Psoas muscle (tissue), 8 donors: Measurements from ENCODE around the gene SYNGAP1. TPM values are rescaled to one million over a fixed set of nuclear protein-coding genes. Genes with fewer than 3 reads are reported as not detected.
"Not testable (repeated sequence)": the region's sequence is repeated elsewhere in the genome, so short reads cannot be mapped to it uniquely, and the experiment has no call there.

Experiments
- ATAC-seq, 4 donors: fragments of 200-7000 bp; cut with Tn5 transposase; one replicate each; pipeline ENCODE4 v1.9.1; 2020; ENCODE audit warnings: moderate library complexity in 3 of 4, mild to moderate bottlenecking in 2 of 4
- DNase-seq, 2 donors: peaks; one replicate each; pipeline ENCODE4 v3.0.0-alpha.2; 2020
- H3K27ac ChIP-seq: fragments of 200-600 bp; one replicate; pipeline ENCODE4 v1.8.0; 2022
- H3K27me3 ChIP-seq, 3 donors: fragments of 200-600 bp in 1 of 3; one replicate each; pipeline versions ENCODE4 v1.6.1 to v1.8.0; 2013 to 2022; ENCODE audit warnings: low read length in 2 of 3, mild to moderate bottlenecking in 2 of 3, moderate library complexity in 1 of 3; ENCODE audit not compliant: insufficient read depth in 3 of 3
- H3K36me3 ChIP-seq, 2 donors: fragments of 200-600 bp in 1 of 2; one replicate each; pipeline versions ENCODE4 v1.6.1 to v1.8.0; 2013 to 2022; ENCODE audit warnings: low read depth in 1 of 2, mild to moderate bottlenecking in 1 of 2, moderate library complexity in 1 of 2; ENCODE audit not compliant: insufficient read depth in 1 of 2
- H3K4me1 ChIP-seq: fragments of 200-600 bp; one replicate; pipeline ENCODE4 v1.8.0; 2022
- H3K4me3 ChIP-seq: fragments of 200-600 bp; one replicate; pipeline ENCODE4 v1.8.0; 2022; ENCODE audit warnings: mild to moderate bottlenecking
- H3K9me3 ChIP-seq: fragments of 200-600 bp; one replicate; pipeline ENCODE4 v1.8.0; 2022
- CTCF ChIP-seq: fragments of 200-600 bp; IDR thresholded peaks from one replicate; pipeline ENCODE4 v1.8.0; 2022; ENCODE audit warnings: antibody characterized with exemption
- WGBS, 3 donors: extraction: QIAGEN DNeasy Blood & Tissue Kit; methylation state at CpG; one replicate each; pipeline versions ENCODE4 v1.1.6 to v1.1.7; 2013; 5-methylcytosine and 5-hydroxymethylcytosine counted together
- intact Hi-C, 2 donors: fragments of 100-400 bp; cut with DNase I; formaldehyde crosslinking; loops; one replicate each; pipeline versions ENCODE4 v1.11.0 to v1.14.2; 2022
- polyA plus RNA-seq, 3 donors: library from polyadenylated mRNA; stranded (reverse); fragments of 200-250 nt; gene quantifications; one replicate each; pipeline ENCODE4 v1.2.3, GENCODE V29; 2013
- total RNA-seq, 4 donors: library from RNA; stranded (reverse); fragmentation: NEBNext Ultra II Directional in 2 of 4; extraction: Animal tissue kit (Norgen Biotek cat#: 25700) in 2 of 4; gene quantifications; one replicate each; pipeline versions ENCODE4 v1.2.1 to v1.2.4, GENCODE V29; 2021 to 2023
- donor health status: healthy with polysubstance abuse.
- donor health status: DM: no; HTN: no; CAD: no; lungs with moderate emphysema.
- donor health status: Bipolar disorder and iron deficiency.
- donor health status: healthy.
- donor health status: DM: yes; HTN: yes; CAD: no.
- donor health status: DM: no; HTN: no; CAD: no.
- donor health status: DM: no; HTN: no; CAD: no.
- donor health status: DM: yes; HTN: yes; CAD: no.

Gene SYNGAP1
- total and polyA plus RNA-seq, 7 donors = 0.70 to 4.3 (median 2.2) TPM

GRCh38 chr6:33391922-33392594, 27.8 kb upstream of the SYNGAP1 start:
- intact Hi-C loops = loop anchor here in 1 of 2 donors (2.0 to 5.0 kb wide), 2 partner anchors 35 to 63 kb away; partner anchors contain the start of gene ZBTB9
- TF ChIP-seq CTCF = no peak
- ATAC-seq (no peak), DNase-seq (no peak)
- H3K27me3 ChIP-seq = no peaks in the 10 kb centered on the region
- peaks cover 7% of the 10 kb centered on the region for H3K4me1 ChIP-seq
- no peaks in the 10 kb centered on the region for H3K36me3 ChIP-seq
- WGBS, 3 donors = 1% methylated on average over 25 to 31 of the region's 31 CpGs
- no peaks in the 10 kb centered on the region for H3K9me3 ChIP-seq
- H3K4me3 ChIP-seq = peak overlapping the region; percentile 73
- H3K27ac ChIP-seq = peak overlapping the region; percentile 92

DNA sequence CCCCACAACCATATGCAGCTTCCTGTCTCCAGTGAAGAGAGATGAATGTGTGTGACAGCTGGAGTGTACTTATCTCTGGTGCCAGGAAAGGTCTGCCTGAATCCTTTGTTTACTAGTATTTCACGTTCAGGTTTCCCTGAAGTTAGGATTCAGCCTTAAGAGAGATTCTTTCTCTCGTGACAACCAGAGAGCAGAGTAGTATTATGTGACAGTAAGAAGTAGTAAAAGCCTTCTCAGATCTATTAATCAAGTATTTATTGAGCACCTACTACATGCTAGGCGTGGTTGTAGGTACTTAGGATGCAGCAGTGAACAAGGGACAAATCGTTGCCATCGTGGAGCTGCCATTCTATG, 27.3 kb upstream of the SYNGAP1 start:
- DNase-seq (no peak), ATAC-seq (no peak)
- H3K27me3 ChIP-seq = no peaks in the 10 kb centered on the region
- intact Hi-C loops = loop anchor here in 1 of 2 donors (5.0 kb wide), 1 partner anchor 35 kb away; no protein-coding TSS in a partner anchor
- 32 to 38% (median 33%) methylated on average over 5 of the region's 5 CpGs for WGBS, 3 donors
- peak overlapping the region; percentile 73 for H3K4me3 ChIP-seq
- peaks cover 7% of the 10 kb centered on the region for H3K4me1 ChIP-seq
- H3K9me3 ChIP-seq = no peaks in the 10 kb centered on the region
- H3K27ac ChIP-seq = no peak overlapping the region
- TF ChIP-seq CTCF = no peak
- H3K36me3 ChIP-seq = no peaks in the 10 kb centered on the region

- Histone ChIP-seq H3K36me3 (no peaks in the 10 kb centered on the region), H3K27me3 (no peaks in the 10 kb centered on the region), H3K27ac (no peak overlapping the region), H3K9me3 (no peaks in the 10 kb centered on the region), H3K4me3 (no peak overlapping the region), H3K4me1 (peaks cover 7% of the 10 kb centered on the region)
- no peak for DNase-seq
- intact Hi-C loops = loop anchor here in 1 of 2 donors (5.0 kb wide), 1 partner anchor 34 kb away; no protein-coding TSS in a partner anchor
- ATAC-seq = no peak
- TF ChIP-seq CTCF = no peak
- WGBS, 3 donors = 48 to 55% (median 55%) methylated on average over 3 of the region's 3 CpGs
Measured at GRCh38 chr6:33392979-33393378, 26.9 kb upstream of the SYNGAP1 start.

GRCh38 chr6:33397541-33397940, 22.3 kb upstream of the SYNGAP1 start:
- no peaks in the 10 kb centered on the region for H3K36me3 ChIP-seq
- 79 to 92% (median 86%) methylated on average over 1 of the region's 1 CpG for WGBS, 3 donors
- intact Hi-C loops = no loop called here

DNA sequence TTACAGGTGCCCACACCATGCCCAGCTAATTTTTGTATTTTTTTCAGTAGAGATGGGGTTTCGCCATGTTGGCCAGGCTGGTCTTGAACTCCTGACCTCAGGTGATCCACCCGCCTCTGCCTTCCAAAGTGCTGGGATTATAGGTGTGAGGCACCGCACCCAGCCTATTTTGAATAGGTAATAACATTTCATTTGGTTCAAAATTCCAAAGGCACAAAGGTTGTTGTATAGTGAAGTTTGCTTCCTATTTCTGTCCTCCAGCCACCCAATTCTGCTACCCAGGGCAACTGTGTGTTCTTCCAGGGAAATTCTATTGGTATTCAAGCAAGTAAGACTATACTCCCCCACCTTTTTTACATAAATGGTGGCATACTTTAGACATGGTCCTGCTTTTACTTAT, 21.3 kb upstream of the SYNGAP1 start:
- H3K27me3 ChIP-seq, H3K36me3 ChIP-seq, H3K4me3 ChIP-seq, H3K27ac ChIP-seq, intact Hi-C loops, H3K9me3 ChIP-seq, DNase-seq, ATAC-seq, H3K4me1 ChIP-seq: not testable (repeated sequence)
- WGBS, 3 donors = 96 to 100% (median 98%) methylated on average over 3 of the region's 3 CpGs

More at GRCh38 chr6:33397541-33397940, 22.3 kb upstream of the SYNGAP1 start:
- Histone ChIP-seq H3K4me3 (no peak overlapping the region), H3K4me1 (no peaks in the 10 kb centered on the region), H3K9me3 (no peaks in the 10 kb centered on the region), H3K27ac (no peak overlapping the region), H3K27me3 (no peaks in the 10 kb centered on the region)
- TF ChIP-seq CTCF = no peak
- no peak for ATAC-seq
- DNase-seq = no peak

DNA sequence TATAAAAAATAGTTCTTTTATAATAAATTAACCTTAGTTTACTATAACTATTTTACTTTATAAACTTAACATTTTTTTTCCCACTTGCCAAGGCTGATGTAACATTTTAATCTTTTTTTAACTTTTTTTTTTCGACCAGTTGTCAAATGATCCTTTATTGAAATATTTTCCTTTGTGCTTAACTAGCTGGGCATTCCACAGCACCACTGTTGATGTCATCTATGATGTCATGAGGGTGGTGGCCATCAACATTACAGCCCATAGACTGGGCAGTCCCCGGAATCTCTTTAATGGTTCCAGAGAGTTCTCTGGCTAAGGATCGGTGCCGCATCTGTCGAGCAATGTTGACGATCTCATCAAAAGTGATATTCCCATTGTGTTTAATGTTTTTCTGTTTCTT, 20.0 kb upstream of the SYNGAP1 start:
- ATAC-seq, H3K27me3 ChIP-seq, DNase-seq, H3K36me3 ChIP-seq, H3K27ac ChIP-seq, H3K4me1 ChIP-seq, H3K4me3 ChIP-seq, H3K9me3 ChIP-seq: not testable (repeated sequence)
- WGBS, 3 donors = 94 to 97% (median 96%) methylated on average over 6 of the region's 6 CpGs
- intact Hi-C loops = loop anchor here in 1 of 2 donors (10.0 kb wide), 1 partner anchor 125 kb away; the partner anchor contains the start of genes B3GALT4, RPS18 and VPS52
